K562 (cell line): ENCODE data around the gene C17orf75. TPM values are rescaled to one million over a fixed set of nuclear protein-coding genes. Genes with fewer than 3 reads are reported as not detected.
A peak's percentile ranks its signal among the peaks of the same experiment; 100 is the strongest.

Source experiments
- ARID2 ChIP-seq: fragments of 450-650 bp; IDR thresholded peaks from 2 replicates; pipeline ENCODE4 v1.6.1; 2017; ENCODE audit warnings: antibody characterized with exemption, mild to moderate bottlenecking
- ELF2 ChIP-seq: fragments of 250-450 bp; sonication (Bioruptor Pico); IDR thresholded peaks from 2 replicates; pipeline ENCODE4 v1.5.0; 2021; ENCODE audit warnings: mild to moderate bottlenecking
- ESRRA ChIP-seq: fragments of 450-650 bp; IDR thresholded peaks from 2 replicates; pipeline ENCODE4 v1.6.1; 2014; ENCODE audit warnings: low read depth, mild to moderate bottlenecking, moderate library complexity, borderline replicate concordance
- FOXK2 ChIP-seq, 2 experiments: fragments of 450-650 bp; IDR thresholded peaks in 1 of 2; conservative IDR thresholded peaks in 1 of 2; 2 replicates each; pipeline ENCODE4 v1.6.1; 2016; ENCODE audit warnings: low read depth in 2 of 2, mild to moderate bottlenecking in 1 of 2
- GABPB2 ChIP-seq: fragments of 250-450 bp; sonication (Bioruptor Pico); conservative IDR thresholded peaks from 2 replicates; pipeline ENCODE4 v1.5.1; 2021; ENCODE audit warnings: mild to moderate bottlenecking
- IFI16 ChIP-seq: fragments of 250-450 bp; sonication (Bioruptor Pico); IDR thresholded peaks from 2 replicates; pipeline ENCODE4 v2.1.2; 2022; ENCODE audit warnings: mild to moderate bottlenecking, inconsistent platforms
- KLF13 ChIP-seq: fragments of 450-650 bp; IDR thresholded peaks from 2 replicates; pipeline ENCODE4 v1.6.1; 2016; ENCODE audit warnings: missing genetic modification characterization, low read depth, mild to moderate bottlenecking, missing compliant biosample characterization, moderate library complexity, borderline replicate concordance
- POLR2AphosphoS2 ChIP-seq: IDR thresholded peaks from 2 replicates; pipeline ENCODE4 v1.6.1; 2012; ENCODE audit warnings: low read length, improper control_type of control experiment
- SMAD4 ChIP-seq: fragments of 250-450 bp; sonication (Bioruptor Pico); conservative IDR thresholded peaks from 2 replicates; pipeline ENCODE4 v1.8.0; 2021; ENCODE audit warnings: inconsistent platforms, mild to moderate bottlenecking, moderate library complexity
- SNIP1 ChIP-seq: fragments of 450-650 bp; IDR thresholded peaks from 2 replicates; pipeline ENCODE4 v1.7.1; 2017; ENCODE audit warnings: low read depth, mild to moderate bottlenecking
- TEAD4 ChIP-seq, 2 experiments: sonication (generic) in 1 of 2; formaldehyde crosslinking in 1 of 2; IDR thresholded peaks; 2 replicates each; pipeline versions ENCODE4 v1.6.1 to v1.8.0; 2012 to 2022; ENCODE audit warnings: borderline replicate concordance in 1 of 2, inconsistent platforms in 1 of 2, low read length in 1 of 2, mild to moderate bottlenecking in 1 of 2, missing genetic modification reagents in 1 of 2
- ZFX ChIP-seq: sonication (generic); formaldehyde crosslinking; IDR thresholded peaks from 2 replicates; pipeline ENCODE4 v1.8.0; 2022; ENCODE audit warnings: mild to moderate bottlenecking, missing genetic modification reagents, moderate library complexity
- ZNF175 ChIP-seq: fragments of 200-800 bp; sonication (Bioruptor generic); IDR thresholded peaks from 2 replicates; pipeline ENCODE4 v1.6.1; 2016; ENCODE audit warnings: low read depth, mild to moderate bottlenecking, missing genetic modification characterization, missing compliant biosample characterization
- ZNF197 ChIP-seq: fragments of 200-800 bp; sonication (Bioruptor generic); IDR thresholded peaks from 2 replicates; pipeline ENCODE4 v1.6.1; 2016; ENCODE audit warnings: low read depth, missing genetic modification characterization, missing compliant biosample characterization
- ZNF507 ChIP-seq: conservative IDR thresholded peaks from 2 replicates; pipeline ENCODE4 v1.6.1; 2017; ENCODE audit warnings: missing genetic modification characterization, missing compliant biosample characterization
- ZNF583 ChIP-seq: fragments of 250-450 bp; sonication (Bioruptor Pico); IDR thresholded peaks from 2 replicates; pipeline ENCODE4 v1.4.0; 2020
- ZNF589 ChIP-seq: fragments of 200-800 bp; sonication (Bioruptor generic); IDR thresholded peaks from 2 replicates; pipeline ENCODE4 v1.6.1; 2016; ENCODE audit warnings: low read depth, missing genetic modification characterization, missing compliant biosample characterization
- polyA plus RNA-seq, 8 experiments: library from polyadenylated mRNA; depleted of rRNA in 4 of 8; stranded (reverse) in 5 of 8; unstranded in 3 of 8; fragments of >200 nt; fragmentation: Nextera tagmentation in 2 of 8; fragmentation: Illumina TruSeq in 1 of 8; extraction: Ambion mirVana in 2 of 8; extraction: Trizol in 1 of 8; gene quantifications; 2 replicates each; pipeline versions ENCODE4 v1.2.1 to v1.2.3, GENCODE V29; 2011 to 2014; ENCODE audit warnings: inconsistent platforms in 1 of 8, missing spikeins in 1 of 8
- total RNA-seq, 7 experiments: library from RNA; depleted of rRNA in 6 of 7; stranded (reverse); fragments of >200 nt in 6 of 7; fragmentation: Illumina TruSeq in 2 of 7; extraction: Trizol in 2 of 7; gene quantifications; 2 replicates each; pipeline versions ENCODE4 v1.2.1 to v1.2.3, GENCODE V29; 2011 to 2021; ENCODE audit warnings: low replicate concordance in 1 of 7
- TF ChIP-seq, protein P1 (sequence below): fragments of 250-450 bp; sonication (Bioruptor Pico); IDR thresholded peaks from 2 replicates; pipeline ENCODE4 v1.5.0; 2021
- TF ChIP-seq, protein P2 (sequence below): sonication (generic); formaldehyde crosslinking; IDR thresholded peaks from 2 replicates; pipeline ENCODE4 v1.8.0; 2022; ENCODE audit warnings: mild to moderate bottlenecking, missing genetic modification reagents
- TF ChIP-seq, protein P3 (sequence below): fragments of 200-800 bp; sonication (Bioruptor generic); IDR thresholded peaks from 2 replicates; pipeline ENCODE4 v1.6.1; 2017; ENCODE audit warnings: missing genetic modification characterization, missing compliant biosample characterization

Gene C17orf75
- total and polyA plus RNA-seq, 9 of the 15 experiments (the other 6 are each of a cell fraction or from before 2014, with no cell fraction given): 15.5 to 55.7 (median 18.5) TPM

DNA sequence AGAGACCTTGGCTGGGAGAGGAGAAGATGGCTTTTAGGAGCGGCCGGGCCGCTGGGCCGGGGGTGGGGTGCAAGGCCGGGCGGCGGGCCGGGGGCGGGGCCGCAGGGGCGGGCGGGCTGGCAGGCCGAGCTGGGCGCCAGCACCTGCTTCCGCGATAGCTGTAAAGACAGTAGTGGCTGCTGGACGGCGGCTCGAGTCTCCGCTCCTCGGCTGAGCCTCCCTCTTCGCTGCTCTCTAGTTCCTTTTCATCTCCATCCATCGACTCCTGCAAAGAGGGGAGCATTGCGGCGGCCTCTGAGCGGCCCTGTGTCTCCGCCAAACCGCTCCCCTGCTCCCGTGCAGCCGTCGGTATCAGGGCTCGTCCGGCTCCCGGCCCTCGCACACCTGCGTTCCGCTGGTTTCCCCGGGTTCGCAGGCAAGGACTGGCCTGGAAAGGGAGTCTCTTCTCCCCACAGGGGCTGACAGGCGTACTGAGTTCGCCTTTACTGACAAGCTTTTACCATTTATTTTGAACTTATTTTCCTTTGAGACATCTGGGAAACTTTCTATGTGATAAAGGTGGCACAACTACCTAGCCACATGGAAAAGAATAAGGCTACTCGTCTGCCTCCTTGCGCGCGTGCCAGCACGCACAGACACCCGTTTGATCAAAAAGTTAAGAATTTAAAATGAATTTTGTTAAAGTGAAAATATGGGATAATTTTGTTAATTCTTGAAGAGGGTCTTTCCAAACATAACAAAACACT lies at the start of gene C17orf75 (continued):
- TF ChIP-seq SMAD4 (CRISPR knock-in tag) (peak; percentile 86), IFI16 (CRISPR knock-in tag) (no peak), ARID2 (no peak), TEAD4 (IDR thresholded peaks at IDR 0.05; ENCODE audit: low read length) (peak; percentile 54), TEAD4 (CRISPR knock-in tag; IDR thresholded peaks at IDR 0.05; ENCODE audit: borderline replicate concordance) (no peak), ZNF507 (no peak), FOXK2 (conservative IDR thresholded peaks at IDR 0.05 in 1 of 2, IDR thresholded peaks at IDR 0.05 in 1 of 2; ENCODE audit: low read depth in 2 of 2) (peak; percentile 59 to 61; a peak in 1 of 4 replicates), ZNF197 (CRISPR knock-in tag) (0 out of 2 replicates have a peak, but pooled peaks have one; percentile 69), ZFX (CRISPR knock-in tag) (peak; percentile 95), KLF13 (tag) (peak; percentile 91), ZNF175 (CRISPR knock-in tag) (0 out of 2 replicates have a peak, but pooled peaks have one; percentile 17), ZNF589 (CRISPR knock-in tag) (0 out of 2 replicates have a peak, but pooled peaks have one; percentile 63), ESRRA (peak; percentile 70), POLR2AphosphoS2 (no peak), GABPB2 (CRISPR knock-in tag) (peak; percentile 64; the same call in 1 of the 2 replicates), ZNF583 (CRISPR knock-in tag) (0 out of 2 replicates have a peak, but pooled peaks have one; percentile 15), ELF2 (CRISPR knock-in tag) (0 out of 2 replicates have a peak, but pooled peaks have one; percentile 75), SNIP1 (no peak)
- TF ChIP-seq, protein P1, sequence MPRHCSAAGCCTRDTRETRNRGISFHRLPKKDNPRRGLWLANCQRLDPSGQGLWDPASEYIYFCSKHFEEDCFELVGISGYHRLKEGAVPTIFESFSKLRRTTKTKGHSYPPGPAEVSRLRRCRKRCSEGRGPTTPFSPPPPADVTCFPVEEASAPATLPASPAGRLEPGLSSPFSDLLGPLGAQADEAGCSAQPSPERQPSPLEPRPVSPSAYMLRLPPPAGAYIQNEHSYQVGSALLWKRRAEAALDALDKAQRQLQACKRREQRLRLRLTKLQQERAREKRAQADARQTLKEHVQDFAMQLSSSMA (CRISPR knock-in tag): peak; percentile 42; the same call in 1 of the 2 replicates
- TF ChIP-seq, protein P2, sequence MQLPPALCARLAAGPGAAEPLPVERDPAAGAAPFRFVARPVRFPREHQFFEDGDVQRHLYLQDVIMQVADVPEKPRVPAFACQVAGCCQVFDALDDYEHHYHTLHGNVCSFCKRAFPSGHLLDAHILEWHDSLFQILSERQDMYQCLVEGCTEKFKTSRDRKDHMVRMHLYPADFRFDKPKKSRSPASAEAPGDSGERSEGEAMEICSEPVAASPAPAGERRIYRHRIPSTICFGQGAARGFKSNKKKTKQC: 0 out of 2 replicates have a peak, but pooled peaks have one; percentile 22
- TF ChIP-seq, protein P3, sequence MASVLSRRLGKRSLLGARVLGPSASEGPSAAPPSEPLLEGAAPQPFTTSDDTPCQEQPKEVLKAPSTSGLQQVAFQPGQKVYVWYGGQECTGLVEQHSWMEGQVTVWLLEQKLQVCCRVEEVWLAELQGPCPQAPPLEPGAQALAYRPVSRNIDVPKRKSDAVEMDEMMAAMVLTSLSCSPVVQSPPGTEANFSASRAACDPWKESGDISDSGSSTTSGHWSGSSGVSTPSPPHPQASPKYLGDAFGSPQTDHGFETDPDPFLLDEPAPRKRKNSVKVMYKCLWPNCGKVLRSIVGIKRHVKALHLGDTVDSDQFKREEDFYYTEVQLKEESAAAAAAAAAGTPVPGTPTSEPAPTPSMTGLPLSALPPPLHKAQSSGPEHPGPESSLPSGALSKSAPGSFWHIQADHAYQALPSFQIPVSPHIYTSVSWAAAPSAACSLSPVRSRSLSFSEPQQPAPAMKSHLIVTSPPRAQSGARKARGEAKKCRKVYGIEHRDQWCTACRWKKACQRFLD: peak; percentile 93
